Tibial nerve (tissue), 4 donors: ENCODE results near the gene GPX5. TPM values are rescaled to one million over a fixed set of nuclear protein-coding genes. Genes with fewer than 3 reads are reported as not detected.
"Not testable (repeated sequence)": the region's sequence is repeated elsewhere in the genome, so short reads cannot be mapped to it uniquely, and the experiment has no call there.

Experiments used
- DNase-seq, 2 donors: peaks; one replicate each; pipeline ENCODE4 v3.0.0-alpha.2; 2019; ENCODE audit warnings: low spot score in 2 of 2
- H3K27ac ChIP-seq, 4 donors: fragments of 200-600 bp; sonication (generic) in 3 of 4; one replicate each; pipeline ENCODE4 v1.5.1; 2017 to 2019; ENCODE audit warnings: mild to moderate bottlenecking in 1 of 4
- H3K27me3 ChIP-seq, 2 donors: fragments of 200-600 bp; sonication (generic) in 1 of 2; one replicate each; pipeline versions ENCODE4 v1.5.1 to v1.6.0; 2017 to 2019
- H3K36me3 ChIP-seq, 3 donors: fragments of 200-600 bp; sonication (generic); one replicate each; pipeline ENCODE4 v1.5.1; 2018 to 2019
- H3K4me1 ChIP-seq, 4 donors: fragments of 200-600 bp; sonication (generic) in 3 of 4; one replicate each; pipeline ENCODE4 v1.5.1; 2017 to 2019
- H3K4me3 ChIP-seq, 4 donors: fragments of 200-600 bp; sonication (generic) in 3 of 4; one replicate each; pipeline ENCODE4 v1.5.1; 2017 to 2019; ENCODE audit warnings: mild to moderate bottlenecking in 1 of 4, moderate library complexity in 1 of 4
- H3K9me3 ChIP-seq, 4 donors: fragments of 200-600 bp; sonication (generic) in 3 of 4; one replicate each; pipeline ENCODE4 v1.5.1; 2017 to 2019
- CTCF ChIP-seq, 5 experiments: fragments of 200-600 bp in 3 of 5; fragments of 450-650 bp in 2 of 5; sonication (generic) in 3 of 5; IDR thresholded peaks; one replicate each; pipeline ENCODE4 v1.5.1; 2016 to 2019; ENCODE audit warnings: antibody characterized with exemption in 5 of 5, mild to moderate bottlenecking in 3 of 5, moderate library complexity in 2 of 5
- EP300 ChIP-seq, 2 donors: sonication (generic); formaldehyde crosslinking; IDR thresholded peaks; one replicate each; pipeline ENCODE4 v1.6.1; 2017; ENCODE audit warnings: antibody characterized with exemption in 2 of 2, mild to moderate bottlenecking in 1 of 2
- POLR2A ChIP-seq, 2 donors: fragments of 450-650 bp; IDR thresholded peaks; one replicate each; pipeline ENCODE4 v1.6.1; 2017; ENCODE audit warnings: antibody characterized with exemption in 2 of 2, mild to moderate bottlenecking in 2 of 2, moderate library complexity in 2 of 2
- WGBS, 2 donors: methylation state at CpG; one replicate each; pipeline ENCODE4 v1.1.5; 2018; 5-methylcytosine and 5-hydroxymethylcytosine counted together
- total RNA-seq, 4 donors: library from RNA; depleted of rRNA; stranded (reverse); fragments of >200 nt; gene quantifications; one replicate each; pipeline ENCODE4 v1.1.0, GENCODE V29; 2016

The GPX5 gene
- total RNA-seq, 4 donors from 2014 or later: not detected

- H3K27me3 ChIP-seq: peaks cover 0 to 32% of the 10 kb centered on the region in 2 donors
- no peak overlapping the region for H3K4me3 ChIP-seq
Observed at GRCh38 chr6:28491984-28492317, 33.7 kb upstream of the GPX5 start.

GRCh38 chr6:28496099-28496779 is 29.4 kb upstream of the GPX5 start:
- H3K27me3 ChIP-seq: peaks cover 0 to 8% of the 10 kb centered on the region in 2 donors
- H3K4me3 ChIP-seq: no peak overlapping the region
- no peak for TF ChIP-seq POLR2A (IDR thresholded peaks at IDR 0.05)
- no peak for TF ChIP-seq CTCF (IDR thresholded peaks at IDR 0.05)
- TF ChIP-seq EP300 (IDR thresholded peaks at IDR 0.05): no peak
- no peak for DNase-seq
- no peaks in the 10 kb centered on the region for H3K4me1 ChIP-seq
- no peaks in the 10 kb centered on the region for H3K36me3 ChIP-seq
- H3K9me3 ChIP-seq: no peaks in the 10 kb centered on the region
- H3K27ac ChIP-seq: no peak overlapping the region
- WGBS, 2 donors: 45 to 54% methylated on average over 2 of the region's 2 CpGs

More at GRCh38 chr6:28491984-28492317, 33.7 kb upstream of the GPX5 start:
- WGBS, 2 donors: 28 to 54% methylated on average over 3 of the region's 3 CpGs
- TF ChIP-seq POLR2A (IDR thresholded peaks at IDR 0.05) (no peak), EP300 (IDR thresholded peaks at IDR 0.05) (no peak), CTCF (IDR thresholded peaks at IDR 0.05) (no peak)
- peaks cover 0 to 11% (median 0%) of the 10 kb centered on the region in 4 donors for H3K4me1 ChIP-seq
- H3K36me3 ChIP-seq: no peaks in the 10 kb centered on the region
- no peak overlapping the region for H3K27ac ChIP-seq
- no peaks in the 10 kb centered on the region for H3K9me3 ChIP-seq
- DNase-seq: no peak

GRCh38 chr6:28497306-28497705 is 28.4 kb upstream of the GPX5 start:
- Histone ChIP-seq H3K4me1 (no peaks in the 10 kb centered on the region), H3K27me3 (no peaks in the 10 kb centered on the region), H3K27ac (no peak overlapping the region), H3K9me3 (no peaks in the 10 kb centered on the region), H3K36me3 (no peaks in the 10 kb centered on the region), H3K4me3 (no peak overlapping the region)
- 45 to 73% methylated on average over 1 of the region's 1 CpG for WGBS, 2 donors
- no peak for DNase-seq
- TF ChIP-seq CTCF (IDR thresholded peaks at IDR 0.05): no peak
- TF ChIP-seq EP300 (IDR thresholded peaks at IDR 0.05): no peak
- no peak for TF ChIP-seq POLR2A (IDR thresholded peaks at IDR 0.05)

DNA sequence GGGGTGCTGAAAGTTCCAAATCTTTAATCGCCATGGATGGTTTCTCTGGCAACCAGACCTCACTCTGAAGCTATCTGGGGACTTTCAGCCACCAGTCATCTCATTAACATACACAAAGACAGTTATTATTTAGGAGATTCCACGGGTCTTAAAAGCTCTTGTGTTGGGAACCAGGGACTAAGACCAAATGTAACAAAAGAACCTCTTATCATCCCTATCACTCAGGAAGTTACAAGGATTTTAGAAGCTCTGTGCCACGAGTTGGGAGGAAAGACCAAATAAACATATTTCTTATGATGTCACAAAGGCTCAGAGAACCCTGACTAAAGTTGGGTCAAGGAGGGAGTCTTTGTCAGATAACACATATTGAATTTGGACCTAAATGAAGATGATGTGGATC is 27.8 kb upstream of the GPX5 start:
- H3K4me3 ChIP-seq: no peak overlapping the region
- no peaks in the 10 kb centered on the region for H3K36me3 ChIP-seq
- 22 to 44% methylated on average over 3 of the region's 3 CpGs for WGBS, 2 donors
- H3K4me1 ChIP-seq: no peaks in the 10 kb centered on the region
- no peaks in the 10 kb centered on the region for H3K9me3 ChIP-seq
- H3K27me3 ChIP-seq: no peaks in the 10 kb centered on the region
- H3K27ac ChIP-seq: no peak overlapping the region
- no peak for TF ChIP-seq EP300 (IDR thresholded peaks at IDR 0.05)
- TF ChIP-seq POLR2A (IDR thresholded peaks at IDR 0.05): no peak
- TF ChIP-seq CTCF (IDR thresholded peaks at IDR 0.05): no peak
- no peak for DNase-seq

DNA sequence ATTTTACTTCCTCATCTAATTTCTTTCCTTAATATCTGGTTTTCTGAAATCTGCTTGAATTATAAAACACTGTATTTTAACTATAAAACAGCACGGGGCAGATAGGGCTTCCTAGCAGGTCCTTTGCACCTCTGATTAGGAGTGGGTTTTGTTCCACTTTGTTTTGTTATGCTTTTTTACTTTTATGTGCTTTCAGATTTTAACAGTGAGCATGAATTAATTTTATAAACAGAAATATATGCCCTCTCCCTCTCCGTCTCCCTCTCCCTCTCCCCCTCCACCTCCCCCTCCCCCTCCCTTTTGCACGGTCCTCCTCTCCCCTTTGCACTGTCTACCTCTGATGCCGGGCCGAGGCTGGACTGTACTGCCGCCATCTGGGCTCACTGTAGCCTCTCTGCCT is 24.4 kb upstream of the GPX5 start:
- no peaks in the 10 kb centered on the region for H3K36me3 ChIP-seq
- TF ChIP-seq EP300 (IDR thresholded peaks at IDR 0.05) (no peak), CTCF (IDR thresholded peaks at IDR 0.05) (no peak), POLR2A (IDR thresholded peaks at IDR 0.05) (no peak)
- no peak overlapping the region for H3K27ac ChIP-seq
- 87% methylated on average over 6 of the region's 6 CpGs for WGBS, 2 donors
- DNase-seq: no peak
- no peaks in the 10 kb centered on the region for H3K4me1 ChIP-seq
- H3K9me3 ChIP-seq: no peaks in the 10 kb centered on the region
- no peaks in the 10 kb centered on the region for H3K27me3 ChIP-seq
- H3K4me3 ChIP-seq: no peak overlapping the region

DNA sequence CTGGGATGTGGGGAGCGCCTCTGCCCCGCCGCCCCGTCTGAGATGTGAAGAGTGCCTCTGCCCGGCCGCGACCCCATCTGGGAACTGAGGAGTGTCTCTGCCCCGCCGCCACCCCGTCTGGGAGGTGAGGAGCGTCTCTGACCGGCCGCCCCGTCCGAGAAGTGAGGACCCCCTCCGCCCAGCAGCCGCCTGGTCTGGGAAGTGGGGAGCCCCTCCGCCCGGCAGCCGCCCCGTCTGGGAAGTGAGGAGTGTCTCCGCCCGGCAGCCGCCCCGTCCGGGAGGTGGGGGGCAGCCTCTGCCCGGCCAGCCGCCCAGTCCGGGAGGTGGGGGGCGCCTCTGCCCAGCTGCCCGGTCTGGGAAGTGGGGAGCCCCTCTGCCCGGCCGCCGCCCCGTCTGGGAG is 23.5 kb upstream of the GPX5 start:
- not testable (repeated sequence) for H3K4me1 ChIP-seq, H3K27ac ChIP-seq, H3K4me3 ChIP-seq, H3K9me3 ChIP-seq, H3K36me3 ChIP-seq, DNase-seq, H3K27me3 ChIP-seq
- 95 to 97% methylated on average over 16 to 32 of the region's 35 CpGs for WGBS, 2 donors

- H3K9me3 ChIP-seq, H3K27ac ChIP-seq, H3K27me3 ChIP-seq, DNase-seq, H3K36me3 ChIP-seq, H3K4me3 ChIP-seq, H3K4me1 ChIP-seq: not testable (repeated sequence)
- 65 to 66% methylated on average over 7 of the region's 7 CpGs for WGBS, 2 donors
Observed at GRCh38 chr6:28502709-28503305, 22.9 kb upstream of the GPX5 start.
